IPS DF 4.7 (cell line): Measurements from ENCODE around the gene C1orf105.

ENCODE experiments used
- DNase-seq: peaks from one replicate; pipeline ENCODE4 v3.0.0-alpha.2; 2013; ENCODE audit warnings: low spot score; ENCODE audit errors: extremely low read depth

The C1orf105 gene

DNA sequence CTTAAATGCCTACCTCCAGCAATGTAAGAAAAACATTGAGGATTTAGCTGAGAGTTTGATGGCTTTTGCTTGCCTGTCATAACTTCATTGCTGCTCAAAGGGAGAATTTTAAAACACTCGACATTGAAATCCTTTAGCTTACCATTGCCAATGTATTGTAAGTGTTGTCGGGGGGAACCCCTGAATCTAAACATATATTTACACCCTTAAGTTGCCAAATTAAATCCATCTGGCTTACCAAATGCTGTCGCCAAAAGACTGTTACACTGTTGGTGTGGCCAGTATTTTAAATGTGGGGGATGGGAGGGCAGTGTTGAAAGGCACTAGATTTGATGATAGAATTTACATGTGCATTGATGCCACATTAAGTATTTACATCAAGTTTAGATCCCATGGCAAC lies 24.9 kb upstream of the C1orf105 start:
- DNase-seq = no peak

DNA sequence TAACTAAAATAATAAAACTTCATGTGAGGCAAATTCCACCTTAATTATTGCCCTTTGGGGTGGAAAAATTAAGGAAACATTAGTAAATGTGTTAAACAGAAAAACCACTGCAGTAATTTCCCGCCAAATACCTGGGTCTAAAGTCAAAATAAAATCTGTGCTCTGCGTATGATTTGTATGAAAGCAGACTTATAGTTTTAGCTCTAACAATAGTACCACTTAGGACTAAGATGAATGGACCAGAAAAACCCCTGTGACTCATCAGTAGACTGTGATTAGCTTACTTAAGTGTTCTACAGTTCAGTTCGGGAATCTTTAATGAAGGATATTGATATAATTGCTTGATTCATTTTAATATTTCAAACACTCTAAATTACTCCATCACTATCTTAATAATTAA lies 23.3 kb upstream of the C1orf105 start:
- no peak for DNase-seq

DNA sequence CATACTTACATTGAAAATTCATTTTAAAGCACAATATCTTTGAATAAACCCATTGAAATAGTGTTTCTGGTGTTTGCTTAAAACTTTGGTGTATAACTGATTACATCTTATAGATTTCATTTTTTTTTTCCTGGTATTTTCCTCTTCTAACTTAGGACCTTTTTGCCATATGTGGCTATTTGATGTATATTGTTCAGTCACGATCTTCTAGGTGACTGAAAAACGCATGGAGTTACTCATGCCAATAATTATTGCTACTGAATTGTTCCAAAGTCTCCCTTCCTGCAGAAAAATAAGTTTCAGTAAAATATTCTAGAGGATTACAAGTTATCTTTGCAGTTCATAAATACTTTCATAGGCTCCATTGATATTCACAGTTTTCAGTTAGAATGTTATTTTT lies 22.9 kb upstream of the C1orf105 start:
- DNase-seq = no peak

DNA sequence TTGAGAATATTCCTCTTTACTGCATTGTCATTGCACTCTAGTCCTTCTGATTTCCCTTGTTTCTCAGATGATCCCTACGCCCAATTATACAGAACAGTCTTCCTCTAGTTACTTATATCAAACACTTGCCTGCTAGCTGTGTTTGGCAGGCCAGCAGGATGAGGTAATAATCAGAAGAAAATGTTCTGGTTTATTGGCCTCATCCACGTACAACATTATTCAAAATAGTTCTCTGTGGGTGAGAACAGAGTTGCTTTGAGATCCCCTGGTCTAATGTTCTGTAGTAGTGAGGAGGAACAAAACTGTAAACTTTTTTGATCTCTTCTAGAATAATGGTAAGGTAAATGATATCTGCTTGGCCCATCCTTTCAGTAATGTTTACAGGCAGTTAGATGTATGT lies 22.3 kb upstream of the C1orf105 start:
- no peak for DNase-seq

DNA sequence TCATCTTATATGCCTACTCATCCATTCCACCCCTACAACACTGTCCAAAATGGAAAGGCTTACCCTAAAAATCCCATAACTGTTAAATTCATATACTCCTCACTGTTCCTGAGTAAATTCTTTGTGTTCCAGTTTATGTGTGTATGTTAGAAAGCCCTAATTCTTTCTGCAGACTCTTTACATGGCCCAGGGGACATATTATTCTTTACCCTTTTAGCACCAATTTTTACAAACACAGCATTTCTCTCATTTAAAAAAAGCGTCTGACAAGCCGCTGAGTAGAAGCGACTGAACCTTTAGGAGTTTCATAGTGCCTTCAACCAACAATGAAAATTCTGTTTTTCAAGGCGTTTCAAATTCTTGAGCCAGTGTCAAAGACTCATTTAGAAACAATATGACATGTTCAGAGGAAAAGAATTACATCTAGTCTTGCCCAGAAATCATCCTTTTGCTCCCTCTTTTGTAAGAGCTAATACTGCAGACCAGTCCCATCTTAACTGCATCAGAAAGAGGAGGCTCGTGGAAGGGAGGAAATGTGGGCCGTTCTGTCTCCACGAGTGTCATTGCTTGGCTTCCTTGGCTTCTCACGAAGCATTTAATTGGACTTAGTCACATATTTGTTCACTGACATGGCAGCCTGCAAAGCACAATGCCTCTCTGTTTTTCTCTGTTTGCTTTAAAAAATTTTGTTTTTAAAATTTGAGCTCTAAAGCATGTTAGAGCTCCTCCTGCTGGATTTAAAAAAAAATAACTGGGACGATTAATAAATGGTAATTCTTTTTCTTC lies 21.3 kb upstream of the C1orf105 start:
- DNase-seq = no peak

DNA sequence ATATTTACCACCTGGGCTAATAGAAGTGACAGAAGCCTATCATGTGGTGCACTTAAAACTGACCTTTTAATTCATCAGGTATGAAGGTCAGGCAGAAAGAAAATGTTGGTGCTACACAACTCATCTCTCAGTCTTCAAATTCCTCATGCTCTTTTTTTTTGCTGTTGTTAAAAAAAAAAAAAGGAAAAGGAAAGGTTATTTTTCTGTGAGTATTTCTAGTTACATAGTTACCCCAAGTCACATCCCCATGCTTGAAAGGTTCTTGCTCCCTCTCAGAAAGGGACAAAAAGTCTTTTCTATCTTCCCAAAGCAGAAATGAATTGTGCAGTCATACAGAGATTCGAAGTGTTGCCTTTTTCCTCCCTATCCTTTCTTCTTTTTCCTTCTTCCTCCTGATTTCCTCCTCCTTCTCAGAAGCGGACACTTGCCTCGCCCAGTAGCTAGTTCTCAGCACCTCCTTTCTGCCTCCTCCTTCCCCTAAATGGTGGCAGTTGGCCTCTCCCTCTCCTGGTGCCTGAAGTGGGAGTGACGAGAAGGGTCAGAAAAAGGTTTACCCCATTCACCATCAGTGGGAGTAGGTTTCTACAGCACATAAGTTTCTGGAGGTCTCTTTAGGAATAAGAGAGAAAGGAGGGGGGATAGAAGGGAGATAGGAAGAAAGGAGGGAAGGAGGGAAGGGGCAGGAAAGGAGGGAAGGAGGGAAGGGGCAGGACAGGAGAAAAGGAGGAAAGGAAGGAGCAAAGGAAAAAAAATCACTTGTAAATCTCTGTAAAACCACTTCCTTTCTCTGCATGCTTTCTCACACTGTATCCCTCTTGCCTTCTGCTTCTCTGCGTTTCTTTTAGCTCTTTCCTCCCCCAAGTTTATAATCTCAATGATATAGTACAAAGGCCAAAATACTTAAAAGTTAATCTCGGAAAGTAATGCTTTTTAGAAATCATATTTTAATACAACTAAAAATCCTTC lies 20.4 kb upstream of the C1orf105 start:
- DNase-seq = no peak

DNA sequence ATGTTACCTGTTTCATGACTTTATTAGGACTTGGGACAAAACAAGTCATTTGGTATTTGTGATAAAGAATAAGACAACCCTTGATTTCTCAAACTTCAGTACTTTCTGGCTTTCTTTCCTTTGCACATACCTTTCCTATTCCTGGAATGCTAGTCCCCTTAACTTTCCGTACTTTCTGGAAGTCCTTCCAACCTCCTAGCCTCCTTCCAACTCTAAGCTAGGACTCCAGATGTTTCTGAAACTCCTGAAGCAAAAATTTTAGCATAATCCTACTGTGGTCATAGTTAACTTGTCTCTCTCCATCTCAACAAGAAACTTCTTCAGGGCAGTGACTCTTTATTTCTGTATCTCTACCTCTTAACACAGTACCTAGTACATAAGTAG lies 19.8 kb upstream of the C1orf105 start:
- no peak for DNase-seq

DNA sequence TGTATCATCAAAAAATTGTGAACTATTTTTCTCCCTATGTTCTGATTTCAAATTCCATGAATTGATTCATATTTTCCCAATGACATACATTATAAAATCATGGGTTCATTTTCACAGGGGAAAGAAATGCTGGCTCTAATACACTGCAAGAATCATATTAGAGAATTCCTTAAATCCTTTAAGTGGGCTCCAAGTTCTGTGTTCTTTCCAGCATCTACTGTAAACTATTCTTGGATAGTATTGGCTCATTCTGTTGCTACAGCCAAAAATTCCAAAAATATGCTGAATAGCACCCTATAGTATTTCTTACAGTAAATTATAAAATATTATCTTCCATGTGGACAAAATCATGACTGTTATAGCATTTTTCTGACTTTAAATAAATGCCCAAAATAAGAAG lies 19.0 kb upstream of the C1orf105 start:
- no peak for DNase-seq

DNA sequence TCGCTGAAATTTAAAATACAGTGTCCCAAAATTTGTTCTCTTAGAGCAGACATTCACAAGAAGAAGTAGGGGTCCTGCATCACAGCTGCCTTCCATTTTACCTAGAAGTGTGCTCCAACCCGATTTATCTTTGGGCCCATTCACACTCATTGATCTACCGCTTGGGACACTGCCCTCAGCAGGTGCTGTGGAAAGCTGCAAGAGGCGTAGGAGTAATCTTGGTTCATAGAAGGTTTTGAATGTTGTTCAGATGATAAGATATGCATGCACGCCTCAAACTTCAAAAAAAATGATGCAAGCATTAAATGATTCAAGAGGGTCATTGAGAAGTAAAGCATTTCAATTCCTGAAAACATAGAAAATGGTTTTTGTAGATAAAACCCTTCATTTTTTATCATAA lies 18.6 kb upstream of the C1orf105 start:
- DNase-seq = no peak

DNA sequence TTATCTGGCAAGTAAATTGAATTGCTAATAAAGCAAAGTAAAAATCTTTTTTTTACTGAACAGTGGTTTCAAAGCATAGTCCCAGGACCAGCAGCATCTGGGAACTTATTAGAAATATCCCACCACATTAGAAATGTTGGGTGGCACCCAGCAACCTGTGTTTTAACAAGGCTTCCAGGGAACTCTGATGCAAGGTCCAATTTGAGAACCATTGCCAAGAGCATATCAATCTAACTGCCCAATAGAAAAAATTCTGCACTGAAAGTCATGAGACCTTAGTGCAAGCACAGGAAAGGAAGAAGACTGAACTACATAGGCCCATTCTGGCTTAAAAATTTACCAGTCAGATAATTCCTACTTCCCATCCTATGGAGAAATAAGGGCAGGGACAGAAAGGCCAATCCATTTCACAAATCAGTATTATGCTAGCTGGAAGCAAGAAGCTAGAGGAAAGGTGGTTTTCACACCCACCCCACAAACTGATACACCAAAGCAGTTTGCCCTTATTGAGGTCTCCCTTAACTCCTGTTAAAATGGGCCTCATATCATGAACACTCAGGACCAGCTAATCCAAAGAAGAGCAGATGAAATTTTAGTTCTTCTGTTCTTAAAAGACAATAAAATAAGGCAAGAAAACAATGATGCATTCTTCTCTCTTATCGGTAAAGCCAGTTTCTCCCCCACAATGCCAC lies 17.5 kb upstream of the C1orf105 start:
- DNase-seq = no peak

DNA sequence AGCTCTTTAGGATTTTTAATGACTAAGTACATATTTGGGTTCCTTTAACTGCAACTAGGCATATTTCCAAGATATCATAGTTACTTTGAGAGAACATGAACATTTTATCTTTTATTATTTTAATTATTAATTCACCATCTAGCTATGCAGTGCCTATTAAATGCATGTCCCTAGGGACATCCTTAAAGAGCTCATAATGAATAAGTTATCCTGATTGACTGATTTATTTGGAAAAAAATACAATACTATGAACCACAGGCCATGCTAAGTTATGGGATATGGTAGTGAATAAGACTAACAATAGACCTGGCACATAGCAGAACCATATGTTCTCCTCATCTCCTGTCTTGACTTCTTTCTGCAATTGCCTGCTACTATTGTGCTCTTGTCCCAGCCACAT lies 16.4 kb upstream of the C1orf105 start:
- DNase-seq = no peak

DNA sequence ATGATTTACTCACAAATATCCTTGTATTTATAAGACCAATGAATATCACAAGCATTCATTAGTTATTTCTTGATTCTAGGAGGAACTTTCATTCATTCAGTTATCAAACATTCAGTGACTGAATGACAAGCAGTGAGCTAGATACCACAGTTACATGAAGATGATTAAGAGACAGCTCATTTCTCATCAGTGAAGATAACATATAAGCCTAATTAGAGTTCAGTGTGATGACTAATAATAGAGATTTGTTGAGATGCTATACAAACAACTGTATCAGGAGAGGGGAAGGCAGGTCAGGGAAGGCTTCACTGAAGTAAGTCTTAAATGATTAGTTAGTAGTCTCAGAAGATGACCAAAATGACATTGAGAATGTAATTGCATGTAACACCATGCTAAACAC lies 14.6 kb upstream of the C1orf105 start:
- no peak for DNase-seq

DNA sequence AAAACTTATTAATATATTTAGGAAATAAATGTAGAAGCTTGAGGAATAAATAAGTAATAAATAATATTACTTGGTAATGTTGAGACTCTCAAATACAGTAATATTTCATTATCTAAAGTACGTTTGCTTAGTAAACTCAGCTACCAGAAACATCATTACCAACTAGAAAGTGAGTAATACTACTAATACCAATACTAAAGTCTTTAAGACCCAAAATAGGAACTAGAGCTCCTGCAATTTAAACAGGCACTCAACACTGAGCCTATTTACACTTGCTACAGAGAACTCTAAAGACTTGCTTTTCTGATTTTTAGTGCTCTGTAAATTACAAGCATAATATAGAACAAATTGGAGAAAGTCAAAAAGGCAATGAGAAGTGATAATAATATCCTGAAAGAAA lies 13.5 kb upstream of the C1orf105 start:
- no peak for DNase-seq

DNA sequence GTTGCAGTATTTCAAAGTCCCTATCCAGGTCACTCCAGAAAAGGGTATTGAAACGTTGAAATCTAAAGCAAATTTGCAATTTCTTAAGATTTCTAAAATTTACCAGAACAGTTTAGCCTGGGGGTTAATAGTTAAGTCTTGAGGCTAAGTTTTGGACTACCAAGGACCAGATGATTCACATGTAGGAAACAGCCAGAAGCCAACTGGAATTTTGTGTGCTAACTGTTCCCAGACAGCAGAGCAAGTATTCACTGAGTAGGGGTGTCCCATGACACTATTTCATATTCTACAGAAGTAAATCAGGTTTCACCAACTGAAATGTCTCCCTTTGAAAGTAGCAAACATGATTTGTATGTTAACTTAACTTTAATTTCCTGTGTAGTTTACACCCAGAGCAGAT lies 11.5 kb upstream of the C1orf105 start:
- no peak for DNase-seq

DNA sequence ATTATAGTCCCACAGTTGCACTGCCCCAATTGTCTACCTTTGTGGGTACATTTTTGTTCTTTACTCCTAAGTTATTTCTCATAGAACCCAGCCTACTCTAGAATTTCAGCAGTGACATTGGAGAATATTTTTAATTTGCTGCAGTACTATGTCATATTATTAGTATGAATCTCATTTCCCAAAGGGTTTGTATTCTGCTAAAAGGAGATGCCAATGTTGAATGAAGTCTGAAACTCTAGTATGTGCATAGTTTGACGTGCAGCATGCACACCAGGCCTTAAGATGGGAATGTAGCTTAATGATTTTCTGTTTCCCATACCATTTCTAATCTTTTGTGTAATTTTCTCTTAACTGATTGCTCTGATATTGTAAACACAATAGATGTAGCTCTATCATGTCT lies 10.5 kb upstream of the C1orf105 start:
- no peak for DNase-seq

DNA sequence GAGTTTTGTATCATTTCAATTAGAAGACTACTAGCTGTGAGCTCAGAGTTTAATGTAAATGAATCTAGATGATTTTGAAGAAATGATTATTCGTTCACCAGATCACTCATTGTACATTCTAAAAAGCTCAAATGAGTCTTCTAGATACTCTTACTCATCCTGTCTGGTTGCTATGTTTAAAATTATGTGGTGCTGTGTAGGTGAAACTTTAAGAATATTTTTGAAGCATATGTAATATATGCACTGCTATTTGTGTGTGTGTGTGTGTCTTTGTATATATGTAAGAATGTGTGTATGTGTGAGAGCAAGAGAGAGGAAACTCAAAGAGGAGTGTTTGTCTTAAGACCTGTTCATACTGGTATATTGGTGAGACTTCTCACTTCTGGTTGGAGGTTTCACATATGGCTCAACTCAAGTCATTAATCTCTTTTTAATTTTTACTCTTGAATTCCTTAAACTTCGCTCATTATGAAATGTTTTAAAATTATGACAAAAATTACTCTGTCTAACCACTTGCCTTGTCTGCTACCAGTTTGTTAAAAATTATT lies 8.6 kb upstream of the C1orf105 start:
- no peak for DNase-seq

DNA sequence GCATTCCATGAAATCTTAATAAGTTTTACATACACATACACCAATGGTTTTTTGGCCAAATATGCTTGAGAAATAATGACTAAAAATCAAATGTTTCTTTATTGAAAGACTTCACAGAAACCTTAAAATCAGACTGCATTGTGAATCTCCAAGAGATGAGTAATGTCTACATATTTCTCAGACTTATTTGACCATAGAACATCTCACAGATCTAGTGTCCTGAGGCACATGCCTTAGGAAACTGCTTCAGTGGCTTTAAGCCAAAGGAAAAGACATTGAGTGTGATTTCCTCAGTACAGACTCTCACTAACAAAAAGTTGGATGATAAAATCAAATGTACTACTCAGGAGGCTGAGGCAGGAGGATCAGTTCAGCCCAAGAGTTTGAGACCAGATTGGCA lies 6.2 kb upstream of the C1orf105 start:
- DNase-seq = no peak

DNA sequence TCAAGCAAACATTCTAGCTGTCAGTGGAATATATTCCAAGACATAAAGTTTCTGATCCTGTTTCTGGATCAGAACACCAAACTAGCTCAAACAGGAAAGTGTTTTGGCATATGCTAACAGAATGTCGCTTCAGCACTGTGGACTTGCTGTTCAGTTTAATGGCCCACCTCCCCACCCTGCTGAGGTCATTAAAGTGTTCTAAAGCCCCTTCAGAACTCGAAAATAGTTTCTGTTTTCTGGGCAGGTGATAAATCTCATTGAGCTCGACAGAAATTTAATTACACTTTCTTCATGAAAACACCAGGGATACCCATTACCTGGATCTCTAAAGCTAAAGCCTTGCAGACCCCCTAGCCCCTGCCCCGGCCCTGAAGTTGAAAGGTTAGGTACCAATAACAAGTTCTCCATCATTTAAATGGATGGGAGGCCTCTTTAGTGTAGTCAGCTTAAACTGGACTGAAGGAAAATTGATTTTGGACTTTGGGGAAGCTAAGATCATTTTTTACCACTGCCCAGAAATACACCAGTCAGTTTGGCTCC lies 3.9 kb upstream of the C1orf105 start:
- DNase-seq = no peak

DNA sequence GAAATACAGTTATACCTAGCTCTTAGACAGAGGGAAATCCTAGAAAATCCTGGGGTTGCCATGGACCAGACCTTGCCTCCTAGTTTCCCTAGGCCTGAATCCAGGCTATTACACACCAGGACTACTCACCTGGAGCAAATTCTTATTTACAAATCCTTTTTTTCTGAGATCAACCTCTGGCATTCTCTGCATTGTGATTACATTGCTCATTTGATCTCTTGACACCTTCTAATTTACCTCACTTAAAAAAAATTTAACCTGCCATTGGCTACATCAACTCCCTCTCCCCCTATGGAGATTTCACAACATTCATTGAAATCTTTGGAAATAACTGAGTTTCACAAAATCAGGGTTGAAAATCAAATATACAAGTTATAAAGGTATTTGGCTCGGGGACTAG lies 2.9 kb upstream of the C1orf105 start:
- DNase-seq = no peak

DNA sequence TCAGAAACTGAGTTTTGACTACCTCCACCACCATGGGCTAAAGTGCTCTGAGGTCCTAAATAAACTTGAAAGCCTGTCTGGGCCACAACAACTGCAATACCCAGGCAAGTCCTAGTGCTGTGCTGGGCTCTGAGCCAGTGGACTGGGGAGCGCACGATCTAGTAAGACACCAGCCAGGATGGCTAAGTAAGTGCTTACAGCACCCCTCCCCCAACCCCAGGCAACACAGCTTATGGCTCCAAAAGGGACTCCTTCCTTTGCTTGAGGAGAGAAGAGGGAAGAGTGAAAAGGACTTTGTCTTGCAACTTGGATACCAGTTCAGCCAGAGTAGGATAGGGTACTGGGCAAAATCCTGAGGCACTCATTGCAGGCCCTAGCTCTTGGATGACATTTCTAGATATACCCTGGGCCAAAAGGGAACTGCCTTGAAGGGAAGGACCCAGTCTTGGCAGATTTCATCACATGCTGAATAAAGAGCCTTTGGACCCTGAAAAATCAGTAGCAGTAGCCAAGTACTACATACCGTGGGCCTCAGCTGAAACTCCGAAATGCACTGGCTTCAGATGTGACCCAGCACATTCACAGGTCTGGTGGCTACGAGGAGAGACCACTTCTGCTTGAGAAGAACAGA lies 1.6 kb downstream of the C1orf105 start:
- no peak for DNase-seq

DNA sequence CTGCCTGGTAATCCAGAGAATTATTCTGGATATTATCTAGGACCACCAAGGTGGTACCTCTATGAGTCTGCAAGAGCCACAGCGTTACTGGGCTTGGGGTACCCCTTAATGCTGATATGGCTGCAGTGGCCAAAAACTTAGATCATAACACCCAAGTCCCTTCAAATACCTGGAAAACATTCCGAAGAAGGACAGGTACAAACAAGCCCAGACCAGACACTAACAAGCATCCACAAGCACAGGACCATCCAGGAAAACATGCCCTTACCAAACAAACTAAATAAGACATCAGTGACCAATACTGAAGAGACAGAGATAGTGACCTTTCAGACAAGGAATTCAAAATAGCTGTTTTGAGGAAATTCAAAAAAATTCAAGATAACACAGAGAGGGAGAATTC lies 2.9 kb downstream of the C1orf105 start:
- DNase-seq = no peak
